Measurements from ENCODE around the gene YARS1.

- no peak for TF ChIP-seq POLR2A (IDR thresholded peaks at IDR 0.05)
- no peak for TF ChIP-seq CTCF (IDR thresholded peaks at IDR 0.05 in 4 of 5, conservative IDR thresholded peaks at IDR 0.05 in 1 of 5)
These were observed 19.0 kb downstream of the YARS1 start for GRCh38 chr1:32798191-32798590.
